ENCODE results near the gene COL6A3.
A peak's percentile ranks its signal among the peaks of the same experiment; 100 is the strongest.
"Not testable (repeated sequence)": the region's sequence is repeated elsewhere in the genome, so short reads cannot be mapped to it uniquely, and the experiment has no call there.

The COL6A3 gene

DNA sequence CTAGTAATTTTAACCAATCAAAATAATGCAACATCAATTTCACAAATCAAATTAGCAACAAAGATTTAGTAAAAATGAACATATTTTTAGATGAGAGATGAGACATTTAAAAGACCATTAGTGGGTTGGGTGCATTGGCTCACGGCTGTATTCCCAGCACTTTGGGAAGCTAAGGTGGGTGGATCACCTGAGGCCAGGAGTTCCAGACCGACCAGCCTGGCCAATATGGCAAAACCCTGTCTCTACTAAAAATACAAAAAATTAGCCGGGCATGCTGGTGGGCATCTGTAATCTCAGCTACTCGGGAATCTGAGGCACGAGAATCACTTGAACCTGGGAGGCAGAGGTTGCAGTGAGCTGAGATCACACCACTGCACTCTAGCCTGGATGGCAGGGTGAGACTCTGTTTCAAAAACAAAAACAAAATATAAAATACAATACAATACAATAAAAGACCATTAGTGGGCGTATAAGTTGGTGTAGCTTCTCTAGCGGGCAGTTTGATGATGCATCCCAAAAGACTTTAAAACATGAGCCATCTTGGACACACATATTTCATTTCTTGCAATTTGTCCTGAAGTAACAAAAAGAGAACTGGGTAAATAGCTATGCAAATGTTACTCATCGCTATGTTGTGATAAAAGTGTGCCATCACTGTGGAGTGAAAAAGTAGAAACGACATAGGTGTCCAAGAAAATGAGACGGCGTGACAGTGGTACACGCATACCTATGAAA lies 101.8 kb downstream of the COL6A3 start:
- no peak for DNase-seq

DNA sequence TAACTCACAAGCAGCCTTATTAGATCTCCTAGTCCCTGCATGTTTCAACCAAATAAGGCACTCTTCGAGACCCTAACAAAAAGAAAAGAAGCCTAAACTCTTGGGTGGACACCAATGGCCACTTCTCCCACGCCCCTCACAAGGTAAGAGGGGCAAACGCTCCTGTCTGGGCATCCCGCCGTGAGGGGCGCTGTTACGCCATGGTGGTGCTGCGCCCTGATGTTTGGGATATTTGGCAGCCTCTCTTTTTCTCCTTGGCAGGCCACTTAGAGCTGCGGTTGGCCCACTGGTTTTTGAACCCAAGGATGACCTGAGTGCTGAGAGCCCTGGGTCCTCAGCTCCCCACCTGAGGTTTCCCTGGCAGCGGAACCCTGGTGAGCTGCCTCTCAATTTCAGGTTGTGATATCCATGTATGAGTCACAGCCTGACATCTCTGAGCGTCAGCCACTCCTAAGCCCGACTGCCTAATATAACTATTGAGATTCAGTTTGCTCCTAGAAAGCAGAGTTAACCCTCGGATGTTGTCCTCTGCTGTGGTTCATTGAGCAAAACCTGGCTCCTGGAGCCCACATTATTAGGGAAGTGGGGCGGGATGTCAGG lies 103.3 kb downstream of the COL6A3 start:
- DNase-seq: no peak

DNA sequence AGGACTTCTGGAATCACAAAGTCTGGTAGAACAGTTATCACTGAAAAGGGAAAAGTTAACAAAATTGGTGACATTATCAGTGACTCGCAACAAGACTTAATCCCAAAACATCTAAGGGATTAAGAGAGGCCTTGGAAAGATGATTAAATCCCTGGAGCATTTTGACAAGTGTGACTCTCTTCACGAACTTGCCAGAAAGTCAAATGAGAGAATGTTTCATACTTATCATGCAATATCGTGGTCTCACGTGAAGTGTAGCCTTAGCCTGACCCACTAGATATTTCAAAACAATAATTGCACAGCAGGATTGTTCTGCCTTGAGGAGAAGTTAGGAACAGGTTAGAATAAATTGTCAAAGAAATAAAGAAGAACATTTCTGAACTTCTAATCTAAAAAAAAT lies 104.5 kb downstream of the COL6A3 start:
- no peak for DNase-seq

DNA sequence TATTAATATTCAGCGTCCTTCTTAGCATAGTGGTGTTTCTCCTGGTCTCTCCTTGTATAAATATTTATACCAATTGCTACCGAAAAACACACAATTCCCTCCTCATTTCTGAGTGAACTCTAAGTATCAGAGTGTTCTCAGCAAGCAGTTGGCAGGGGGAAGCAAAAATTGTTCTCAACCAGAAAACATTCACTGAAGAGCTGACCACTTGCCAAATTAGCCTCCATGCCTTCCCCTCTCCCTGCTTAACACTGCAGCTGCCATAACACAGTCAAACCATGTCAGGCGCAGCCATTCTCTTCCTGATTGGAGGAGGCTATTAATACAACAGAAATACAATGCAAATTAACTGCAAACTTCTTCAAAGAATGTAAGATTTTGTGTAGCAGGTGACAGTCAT lies 105.0 kb downstream of the COL6A3 start:
- DNase-seq: no peak

DNA sequence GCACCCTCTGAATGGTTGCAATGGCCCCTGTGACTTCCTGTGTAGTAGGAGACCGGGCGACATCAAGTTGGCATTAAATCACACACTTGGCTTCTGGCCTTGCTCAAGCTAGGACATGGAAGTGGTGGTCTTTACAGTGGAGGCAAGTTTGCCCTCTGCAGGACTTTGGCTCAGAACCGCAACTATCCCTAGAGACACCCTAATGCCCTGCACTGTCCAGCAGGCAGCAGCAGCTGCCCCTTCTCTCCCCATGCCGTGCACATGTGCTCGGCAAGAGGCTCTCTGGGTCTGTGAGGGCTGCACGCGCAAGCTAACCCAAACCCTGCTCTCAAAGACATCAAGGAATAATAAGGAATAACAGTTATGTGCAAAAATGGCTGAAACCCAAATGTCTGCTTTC lies 106.5 kb downstream of the COL6A3 start:
- no peak for DNase-seq

DNA sequence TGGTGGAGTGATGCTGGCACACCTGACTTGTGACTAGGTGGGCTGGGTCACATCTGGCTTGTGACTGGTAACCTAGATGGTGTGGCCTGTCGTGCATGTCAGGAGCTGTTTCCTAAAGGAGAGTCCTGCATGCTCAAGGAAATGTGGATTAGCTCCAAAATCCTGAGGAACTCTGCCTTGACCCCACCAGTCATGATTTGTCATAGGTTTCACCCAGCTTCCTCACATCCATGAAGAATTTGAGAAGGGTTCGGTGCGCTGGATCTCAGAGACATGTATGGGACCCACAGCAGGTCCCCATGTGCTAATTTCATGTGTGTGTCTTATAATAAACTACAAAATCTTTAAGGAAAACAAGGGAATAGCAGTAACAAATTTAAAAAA lies 107.2 kb downstream of the COL6A3 start:
- DNase-seq: no peak

DNA sequence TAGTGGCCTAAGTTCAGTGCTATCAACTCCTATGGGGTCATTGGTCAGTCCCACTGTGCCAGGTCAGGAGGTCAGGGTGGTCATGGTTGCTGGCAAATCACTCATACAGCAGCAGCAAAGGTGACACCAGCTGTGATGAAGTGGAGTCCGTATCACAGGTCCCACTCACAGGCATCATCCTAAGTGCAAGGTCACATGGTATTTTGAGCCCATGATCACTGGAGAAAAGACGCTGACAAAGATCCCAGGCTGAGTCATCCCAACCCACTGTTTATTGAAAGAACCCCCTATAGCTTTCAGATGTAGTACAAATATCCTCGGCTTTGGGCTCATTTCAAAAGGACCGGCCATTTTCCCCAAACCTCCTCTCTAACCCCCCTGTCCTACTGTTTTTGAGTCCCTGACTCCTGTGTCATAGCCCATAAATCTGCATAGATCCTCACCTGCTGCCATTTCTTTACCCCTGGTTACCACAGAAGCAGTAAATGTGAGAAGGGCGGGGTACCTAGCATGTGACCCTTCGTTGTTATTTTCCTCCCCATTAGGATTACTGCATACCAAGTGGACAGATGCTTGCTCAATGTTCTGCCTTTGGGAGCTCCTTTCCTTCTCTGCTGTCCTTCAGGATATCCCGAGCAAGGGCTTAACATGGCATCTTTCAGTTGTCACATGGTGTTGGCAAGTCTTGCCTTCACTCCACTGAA lies 107.7 kb downstream of the COL6A3 start:
- no peak for DNase-seq

DNA sequence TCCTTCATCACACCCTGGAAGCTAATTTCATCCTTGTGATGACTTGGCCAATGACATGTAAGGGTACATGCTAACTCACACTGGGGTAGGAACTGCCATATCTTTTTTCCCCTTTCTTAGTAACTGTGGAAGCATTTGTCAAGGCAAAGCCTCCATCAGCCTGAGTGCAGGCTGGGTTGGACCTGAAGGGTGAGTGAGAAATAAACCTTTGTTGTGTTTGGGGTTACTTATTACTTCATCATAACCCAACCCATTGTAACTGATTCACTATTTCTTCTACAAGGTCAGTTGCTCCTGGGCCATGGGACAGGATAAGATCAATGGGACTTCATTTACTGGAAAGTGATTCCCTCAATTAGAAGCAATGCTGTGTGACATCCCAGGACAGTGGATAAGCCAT lies 108.4 kb downstream of the COL6A3 start:
- DNase-seq: no peak

DNA sequence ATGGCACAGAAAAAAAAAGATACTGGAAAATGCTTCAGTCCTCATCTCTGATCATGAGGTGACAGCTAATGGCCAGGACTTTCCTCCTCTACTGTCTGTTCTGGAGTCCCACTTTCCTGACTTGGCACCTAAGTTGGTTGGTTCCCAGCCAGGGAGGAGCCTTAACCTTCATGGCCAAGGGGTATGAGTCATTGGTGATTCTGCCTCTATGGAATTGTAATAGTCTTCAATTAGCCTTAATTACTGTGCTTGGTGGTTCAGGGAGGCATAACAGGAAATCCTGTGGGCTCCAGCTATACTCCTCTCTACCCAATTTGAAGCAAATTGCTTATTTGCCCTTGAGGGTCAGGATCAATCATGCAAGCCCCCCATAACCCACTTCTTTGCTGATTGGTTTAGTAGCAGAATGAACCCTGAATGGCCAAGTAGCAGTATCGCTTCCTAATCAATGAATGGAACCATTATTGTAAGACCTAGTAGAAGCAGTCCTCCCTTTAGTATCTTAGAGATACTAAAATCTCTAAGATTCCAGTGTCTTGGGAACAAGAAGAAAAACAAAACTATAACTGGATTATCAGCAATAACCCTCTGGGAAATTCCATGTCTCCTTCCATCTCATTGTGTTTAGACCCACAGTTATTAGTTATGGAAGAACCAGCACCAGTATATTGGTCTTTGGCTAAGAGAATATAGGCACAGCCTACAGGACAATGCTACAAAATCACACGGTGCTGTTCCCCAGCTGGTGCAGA lies 109.0 kb downstream of the COL6A3 start:
- no peak for DNase-seq

DNA sequence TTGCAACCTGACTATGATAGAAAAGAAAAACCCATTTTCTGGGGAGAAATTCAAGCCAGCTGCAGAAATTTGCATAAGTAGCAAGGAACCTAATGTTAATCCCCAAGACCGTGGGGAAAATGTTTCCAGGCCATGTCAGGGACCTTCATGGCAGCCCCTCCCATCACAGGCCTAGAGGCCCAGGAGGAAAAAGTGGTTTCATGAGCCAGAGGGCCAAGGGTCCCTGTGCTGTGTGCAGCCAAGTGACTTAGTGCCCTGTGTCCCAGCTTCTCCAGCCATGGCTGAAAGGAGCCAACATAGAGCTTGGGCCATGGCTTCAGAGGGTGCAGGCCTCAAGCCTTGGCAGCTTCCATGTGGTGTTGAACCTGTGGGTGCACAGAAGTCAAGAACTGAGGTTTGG lies 110.7 kb downstream of the COL6A3 start:
- not testable (repeated sequence) for DNase-seq

DNA sequence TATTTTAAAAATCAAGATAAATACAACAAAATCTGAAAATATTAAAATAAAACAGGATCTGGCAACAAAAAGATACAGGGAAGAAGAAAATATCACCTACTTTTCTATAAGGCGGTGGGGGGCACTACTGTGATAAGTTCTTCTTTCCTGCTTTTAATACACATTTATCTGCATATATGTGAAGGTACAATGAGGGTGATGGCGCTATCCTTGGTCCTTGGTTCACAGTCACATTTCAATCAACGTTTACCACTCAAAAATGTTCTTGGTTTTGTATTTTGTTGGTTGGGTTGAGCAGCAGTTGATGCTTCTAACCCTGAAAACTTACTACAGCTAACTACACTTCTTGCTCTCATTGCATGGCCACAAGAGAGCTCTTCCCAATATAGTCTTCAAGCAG lies 112.4 kb downstream of the COL6A3 start:
- DNase-seq: no peak

DNA sequence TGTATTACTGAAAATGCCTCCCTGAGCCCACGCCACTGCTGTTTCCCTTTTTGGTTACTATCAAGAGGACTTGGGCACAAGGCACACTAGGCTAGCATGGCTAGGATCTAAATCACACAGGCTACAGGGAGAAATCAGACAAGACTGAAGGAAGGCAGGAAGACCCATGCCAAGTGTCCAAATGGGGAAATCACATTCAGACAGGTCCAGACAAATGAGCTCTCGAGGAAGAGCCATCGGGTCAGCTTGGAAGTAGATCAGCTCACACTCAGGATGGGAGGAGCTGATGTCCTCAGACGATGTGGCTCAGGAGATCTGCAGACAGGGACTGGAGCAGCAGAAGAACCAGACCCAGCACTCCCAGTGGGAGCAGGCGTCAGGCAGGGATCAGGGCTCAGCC lies 113.2 kb downstream of the COL6A3 start:
- no peak for DNase-seq

DNA sequence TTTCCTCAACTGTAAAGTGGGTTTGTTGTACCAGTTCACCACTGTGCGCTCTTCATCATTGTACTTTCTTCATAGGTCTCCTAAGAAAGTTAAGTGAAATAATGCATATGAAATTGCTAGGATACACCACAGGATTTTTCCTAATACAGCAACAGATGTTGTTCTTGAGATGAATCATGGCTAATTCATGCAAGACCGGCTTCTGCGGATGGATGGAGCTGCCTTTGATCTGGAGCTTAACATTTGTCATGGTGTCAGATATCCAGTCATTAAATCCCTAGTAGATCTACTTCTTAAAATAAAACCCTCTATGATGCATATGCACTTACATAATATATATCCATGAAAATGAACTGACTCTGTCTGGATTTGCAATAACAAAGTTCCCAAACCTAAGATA lies 114.1 kb downstream of the COL6A3 start:
- no peak for DNase-seq

DNA sequence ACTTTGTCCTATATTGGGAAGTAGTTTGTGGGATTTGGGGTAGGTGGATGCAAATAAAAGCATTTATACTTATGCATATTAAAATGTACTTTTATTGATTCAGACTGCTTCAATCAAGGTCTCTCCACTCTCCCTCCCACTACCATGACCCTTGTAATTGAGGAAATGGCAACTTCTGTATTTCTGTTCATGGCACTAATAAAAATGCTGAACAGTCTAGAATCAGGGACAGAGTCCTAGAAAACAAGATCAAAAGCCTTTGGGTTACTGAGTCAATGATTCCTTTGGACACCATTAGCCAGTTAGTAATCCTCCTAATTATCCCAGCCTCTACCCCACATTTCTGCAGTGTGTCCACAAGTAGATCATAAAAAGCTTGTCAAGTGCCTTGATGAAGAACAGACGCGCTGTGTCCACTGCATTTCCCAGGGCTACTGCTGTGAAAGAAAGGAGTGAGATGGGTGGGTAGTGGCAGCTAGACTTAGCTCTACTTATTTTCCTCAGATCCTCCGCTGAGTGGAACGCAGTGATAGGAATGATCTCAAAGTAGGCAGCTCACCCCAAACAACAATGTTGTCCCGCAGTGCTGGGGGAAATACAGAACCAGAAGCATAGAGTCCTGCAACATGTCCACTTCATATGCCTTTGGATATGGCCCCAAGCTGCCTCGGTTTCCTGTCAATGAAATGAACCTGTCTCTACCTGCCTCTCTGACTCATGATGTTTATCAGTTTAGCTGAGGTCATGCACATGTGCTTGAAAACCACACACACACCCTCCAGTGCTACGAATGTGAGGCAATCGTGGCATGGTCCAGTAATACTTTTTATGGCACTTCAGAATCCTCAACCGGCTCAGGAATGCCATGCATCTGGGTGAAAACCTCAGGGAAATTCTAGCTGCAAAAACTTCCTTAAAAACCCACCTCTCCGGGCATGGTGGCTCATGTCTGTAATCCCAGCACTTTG lies 115.5 kb downstream of the COL6A3 start:
- DNase-seq: no peak

DNA sequence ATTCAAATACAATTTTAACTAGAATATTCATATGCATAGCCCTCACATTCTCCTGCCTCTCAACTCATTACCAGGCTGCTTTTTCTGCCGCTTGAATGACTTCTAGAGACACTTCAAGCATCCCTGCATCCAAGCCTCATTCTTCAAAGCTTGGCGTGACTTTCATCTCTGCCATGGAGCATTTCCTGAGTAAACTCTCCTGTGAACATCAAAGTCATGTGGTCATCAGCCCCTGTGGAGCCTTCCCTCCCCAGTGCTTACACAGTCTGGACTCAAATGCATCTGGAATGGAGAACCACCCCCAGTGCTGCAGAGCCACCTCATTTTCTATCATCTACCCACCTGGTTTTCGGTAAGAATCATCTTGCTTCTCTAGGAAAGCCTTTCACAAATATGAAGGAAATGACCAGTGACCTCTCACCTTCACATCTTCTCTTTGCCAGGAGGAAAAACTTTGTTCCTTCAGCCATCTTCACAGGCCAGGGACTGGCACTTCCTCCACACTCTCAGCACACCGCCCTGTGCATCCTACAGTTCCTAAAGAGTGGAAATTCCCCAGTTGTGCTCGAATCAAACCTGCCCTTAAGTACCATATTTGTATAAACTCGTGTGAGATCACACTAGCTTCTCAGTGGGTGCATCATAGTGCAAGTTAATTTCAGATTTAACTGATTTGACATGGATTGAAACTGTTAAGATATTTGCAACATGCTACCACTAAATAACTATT lies 116.4 kb downstream of the COL6A3 start:
- DNase-seq: no peak

DNA sequence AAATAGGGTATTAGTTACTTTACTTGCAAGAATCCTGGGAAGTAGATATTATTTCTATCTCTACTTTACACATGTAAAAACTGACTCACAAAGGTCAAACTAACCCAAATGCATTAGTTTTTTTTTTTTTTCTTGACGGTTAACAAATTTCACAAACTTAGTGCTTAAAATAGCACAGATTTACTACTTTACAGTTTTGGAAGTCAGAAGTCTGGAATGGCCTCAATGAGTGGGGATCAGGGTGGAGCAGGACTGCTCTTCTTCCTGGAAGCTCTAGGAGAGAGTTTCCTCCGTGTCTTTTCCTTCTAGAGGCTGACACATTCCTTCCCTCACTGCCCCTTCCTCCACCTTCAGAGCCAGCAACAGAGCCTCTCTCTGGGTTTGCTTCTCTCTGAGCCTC lies 117.2 kb downstream of the COL6A3 start:
- DNase-seq: no peak

DNA sequence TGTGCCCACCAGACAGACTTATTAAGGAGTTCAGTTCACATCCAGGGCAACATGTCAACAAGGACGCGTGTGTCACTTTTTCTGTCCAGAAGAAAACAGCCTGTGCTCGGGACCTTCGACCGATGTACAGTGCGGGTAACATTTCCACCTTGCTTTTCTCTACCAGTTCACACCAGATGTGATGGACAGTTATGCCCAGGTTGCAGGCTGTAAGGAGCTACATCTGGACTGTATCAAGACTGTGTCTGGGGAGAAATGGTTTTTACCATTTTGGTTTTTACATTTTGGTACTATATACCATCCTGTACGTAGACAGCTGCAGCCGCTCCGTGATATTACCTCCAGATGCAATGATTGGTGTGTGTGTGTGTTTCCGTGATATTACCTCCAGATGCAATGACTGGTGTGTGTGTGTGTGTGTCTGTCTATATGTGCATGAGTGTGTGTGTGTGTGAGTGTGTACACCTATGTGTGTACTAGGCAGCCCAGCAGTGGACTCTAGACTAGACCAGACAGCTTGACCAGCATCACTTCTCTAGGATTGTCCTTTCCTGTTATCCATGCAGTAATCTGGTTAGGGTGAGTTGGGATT lies 118.0 kb downstream of the COL6A3 start:
- no peak for DNase-seq

DNA sequence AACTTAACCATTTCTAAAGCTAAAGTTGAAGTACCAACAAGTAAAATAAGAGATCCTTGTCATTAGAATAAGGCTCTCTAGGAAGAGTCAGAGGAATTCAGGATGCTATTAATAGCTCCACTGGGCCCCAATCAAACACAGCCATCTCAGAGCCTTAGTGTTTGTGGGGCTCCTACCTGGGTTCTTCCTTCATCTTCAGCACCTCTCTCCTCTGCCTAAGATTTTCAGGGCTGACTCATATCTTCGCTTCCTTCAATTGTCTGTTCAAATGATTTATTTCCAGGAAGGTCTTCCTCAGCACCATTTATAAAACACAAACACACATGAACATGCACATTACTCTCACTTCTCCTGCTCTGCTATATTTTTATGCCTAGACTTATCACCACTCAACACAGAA lies 119.5 kb downstream of the COL6A3 start:
- no peak for DNase-seq

DNA sequence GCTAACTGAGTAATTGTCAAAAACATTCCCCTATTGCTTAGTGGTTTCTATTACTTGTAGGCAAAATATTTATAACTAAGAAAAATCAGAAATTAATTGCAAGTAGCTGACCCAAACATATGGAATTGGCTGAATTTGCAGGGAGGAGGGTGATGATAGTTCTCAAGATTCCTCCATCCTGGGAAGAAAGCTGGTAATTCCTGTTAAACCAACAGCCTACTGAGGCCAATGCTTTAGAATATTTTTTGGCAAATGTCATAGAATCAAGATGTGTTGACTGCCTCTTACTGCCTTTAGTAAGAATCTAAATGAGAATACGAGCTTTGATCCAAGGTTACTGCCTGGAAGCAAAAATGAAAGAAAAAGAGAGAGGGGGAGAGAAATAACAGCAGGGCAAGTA lies 120.0 kb downstream of the COL6A3 start:
- DNase-seq: no peak

DNA sequence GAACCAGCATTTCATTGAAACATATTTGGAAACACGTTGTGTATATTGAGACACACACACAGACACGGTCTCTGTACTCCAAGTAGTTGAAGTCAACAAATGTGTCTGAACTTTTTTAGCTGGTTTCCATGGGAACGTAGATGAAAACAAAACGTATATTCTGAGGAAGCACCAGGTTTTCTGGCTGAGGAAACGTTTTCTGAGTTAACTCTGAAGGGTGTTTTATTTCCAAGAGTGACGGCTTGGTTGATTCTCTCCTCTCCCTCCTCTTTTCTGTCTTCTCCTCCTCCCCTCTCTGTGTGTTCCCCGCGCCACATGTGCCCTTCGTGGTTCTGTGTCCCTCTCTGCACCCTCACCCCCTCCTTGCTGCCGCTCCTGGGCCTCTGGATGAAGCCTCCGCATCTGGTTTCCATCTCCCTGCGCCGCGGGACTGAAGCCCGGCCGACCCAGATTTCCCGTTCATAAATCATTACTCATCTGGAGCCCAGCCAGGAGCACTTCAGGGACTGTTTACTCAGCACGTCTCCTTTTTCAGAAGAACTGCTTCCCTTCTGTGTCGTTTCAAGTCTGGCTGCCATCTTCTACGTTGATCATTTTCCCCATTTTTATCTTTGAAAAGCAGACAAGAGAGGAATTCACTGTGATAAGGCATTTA lies 122.7 kb downstream of the COL6A3 start:
- peak; percentile 1 for DNase-seq

DNA sequence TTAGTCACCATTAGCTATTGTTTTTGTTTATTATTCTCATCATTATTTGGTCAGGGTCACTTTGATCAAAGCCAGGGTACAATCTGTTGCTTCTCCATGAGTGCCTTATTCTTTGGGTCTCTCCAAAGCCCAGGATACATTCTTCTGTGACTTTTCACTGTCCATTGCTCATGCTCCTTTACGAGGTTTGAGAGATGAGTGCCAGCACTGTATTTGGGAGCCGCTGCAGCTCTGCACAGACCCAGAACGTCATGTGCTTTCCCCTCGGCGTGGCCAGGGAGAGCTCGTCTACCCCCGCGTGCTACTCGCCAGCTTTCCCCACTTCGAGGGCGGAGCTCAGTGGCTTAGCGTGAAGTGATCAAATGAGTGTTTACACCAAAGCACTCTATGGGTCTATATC lies 123.7 kb downstream of the COL6A3 start:
- DNase-seq: no peak
